RWPE1 (cell line): ENCODE results near the gene MFSD12.

Experiments
- CTCF ChIA-PET: fragments of 350-600 bp; sonication (Branson Sonifier 250); formaldehyde crosslinking; extraction: SDS; loops from one replicate; lab custom pipeline; 2021; lab: Yijun Ruan, JAX
- POLR2A ChIA-PET: fragments of 400-600 bp; formaldehyde crosslinking; extraction: SDS; loops from one replicate; lab custom pipeline; 2020; ENCODE audit warnings: antibody characterized with exemption; ENCODE audit not compliant: low non-redundant PET; lab: Yijun Ruan, JAX
- DNase-seq: peaks from one replicate; pipeline ENCODE4 v3.0.0; 2012; ENCODE audit warnings: low spot score
- H3K27ac ChIP-seq: fragments of 450-650 bp; 2 replicates; pipeline ENCODE4 v1.5.1; 2017
- CTCF ChIP-seq: fragments of 450-650 bp; conservative IDR thresholded peaks from 2 replicates; pipeline ENCODE4 v1.5.1; 2017; ENCODE audit warnings: low read depth, mild to moderate bottlenecking

Gene MFSD12

GRCh38 chr19:3515891-3516422 is 41.4 kb downstream of the MFSD12 start:
- POLR2A ChIA-PET: no interaction called here
- CTCF ChIA-PET: no interaction called here
- no peak for TF ChIP-seq CTCF
- DNase-seq: no peak
- H3K27ac ChIP-seq: peak overlapping the region; percentile 37

- ChIA-PET POLR2A (no interaction called here), CTCF (no interaction called here)
- TF ChIP-seq CTCF: no peak
- peak overlapping the region; percentile 37 for H3K27ac ChIP-seq
- DNase-seq: no peak
Measured at GRCh38 chr19:3514930-3515329, 42.5 kb downstream of the MFSD12 start.

GRCh38 chr19:3513229-3514140 is 43.9 kb downstream of the MFSD12 start:
- H3K27ac ChIP-seq: 0 out of 2 replicates have a peak overlapping the region, but pooled peaks have one; percentile 3
- DNase-seq: no peak
- no peak for TF ChIP-seq CTCF
- POLR2A ChIA-PET: no interaction called here
- CTCF ChIA-PET: no interaction called here

GRCh38 chr19:3512562-3513228 is 44.7 kb downstream of the MFSD12 start:
- H3K27ac ChIP-seq: no peak overlapping the region
- ChIA-PET CTCF (no interaction called here), POLR2A (no interaction called here)
- no peak for TF ChIP-seq CTCF
- DNase-seq: no peak

- no peak for DNase-seq
- ChIA-PET POLR2A (no interaction called here), CTCF (no interaction called here)
- no peak for TF ChIP-seq CTCF
- peak overlapping the region; percentile 9; the same call in 1 of the 2 replicates for H3K27ac ChIP-seq
Measured at GRCh38 chr19:3511506-3512251, 45.7 kb downstream of the MFSD12 start.

DNA sequence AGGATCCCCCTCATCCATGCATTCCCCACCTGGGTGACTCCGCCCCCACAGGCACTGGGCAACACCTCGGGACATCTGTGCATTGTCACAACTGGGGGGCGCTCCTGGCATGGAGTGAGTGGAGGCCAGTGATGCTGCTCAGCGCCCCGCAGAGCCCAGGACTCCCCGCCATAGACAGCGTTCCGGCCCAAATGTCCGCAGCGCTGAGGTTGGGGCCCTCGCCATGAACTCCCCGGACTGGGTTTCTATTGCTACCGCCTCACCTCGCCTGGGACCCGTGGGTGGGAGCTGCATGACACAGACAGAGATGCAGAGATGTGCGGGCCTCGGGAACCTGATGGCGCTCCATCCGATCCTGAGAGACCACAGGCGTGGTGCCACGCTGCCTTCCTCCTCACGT is 46.7 kb downstream of the MFSD12 start:
- ChIA-PET CTCF (no interaction called here), POLR2A (no interaction called here)
- TF ChIP-seq CTCF: no peak
- no peak for DNase-seq
- H3K27ac ChIP-seq: 0 out of 2 replicates have a peak overlapping the region, but pooled peaks have one; percentile 9
